ENCODE measurements around the gene FAM200A.
"Not testable (repeated sequence)": the region's sequence is repeated elsewhere in the genome, so short reads cannot be mapped to it uniquely, and the experiment has no call there.

The FAM200A gene

GRCh38 chr7:99580778-99581332, 28.9 kb upstream of the FAM200A start:
- H3K4me1 ChIP-seq (ENCODE audit: control insufficient read depth, insufficient read depth, low read length); H3K27ac ChIP-seq (ENCODE audit: extremely low read depth, low read depth, low read length); H3K9me3 ChIP-seq (ENCODE audit: control insufficient read depth, insufficient read depth, low read depth, low read length); H3K4me3 ChIP-seq (ENCODE audit: low read depth, low read length); H3K36me3 ChIP-seq (ENCODE audit: control insufficient read depth in 2 of 2, insufficient read depth in 1 of 2, low read length in 2 of 2): not testable (repeated sequence)
- CTCF ChIA-PET, result interaction anchor here (0.7 to 1.1 kb wide), 4 partner anchors 55 to 1702 kb away, joined by 3 to 5 read pairs (median 4); no protein-coding TSS in a partner anchor
- POLR2A ChIA-PET, result interaction anchor here (1.0 kb wide), 1 partner anchor 23 kb away, joined by 5 read pairs; the partner anchor contains the start of gene ZNF655
- peak; percentile 36; the same call in 1 of the 2 replicates for TF ChIP-seq ZFP3 (tag by site-specific recombination; IDR thresholded peaks at IDR 0.05; ENCODE audit: low read depth)
- peak; percentile 71 for TF ChIP-seq ZNF664 (tag by site-specific recombination; IDR thresholded peaks at IDR 0.05)
- TF ChIP-seq, protein P1, sequence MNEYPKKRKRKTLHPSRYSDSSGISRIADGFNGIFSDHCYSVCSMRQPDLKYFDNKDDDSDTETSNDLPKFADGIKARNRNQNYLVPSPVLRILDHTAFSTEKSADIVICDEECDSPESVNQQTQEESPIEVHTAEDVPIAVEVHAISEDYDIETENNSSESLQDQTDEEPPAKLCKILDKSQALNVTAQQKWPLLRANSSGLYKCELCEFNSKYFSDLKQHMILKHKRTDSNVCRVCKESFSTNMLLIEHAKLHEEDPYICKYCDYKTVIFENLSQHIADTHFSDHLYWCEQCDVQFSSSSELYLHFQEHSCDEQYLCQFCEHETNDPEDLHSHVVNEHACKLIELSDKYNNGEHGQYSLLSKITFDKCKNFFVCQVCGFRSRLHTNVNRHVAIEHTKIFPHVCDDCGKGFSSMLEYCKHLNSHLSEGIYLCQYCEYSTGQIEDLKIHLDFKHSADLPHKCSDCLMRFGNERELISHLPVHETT (tag by site-specific recombination; IDR thresholded peaks at IDR 0.05), result peak; percentile 27; the same call in 1 of the 2 replicates
- TF ChIP-seq OVOL3 (tag by site-specific recombination; IDR thresholded peaks at IDR 0.05), result peak; percentile 40; the same call in 1 of the 2 replicates
- peak; percentile 53; the same call in 1 of the 2 replicates for TF ChIP-seq ZNF433 (tag by site-specific recombination; IDR thresholded peaks at IDR 0.05; ENCODE audit: low read depth)
- 0 out of 2 replicates have a peak, but pooled peaks have one; percentile 33 for TF ChIP-seq ZFP37 (tag by site-specific recombination; IDR thresholded peaks at IDR 0.05)
- peak; percentile 73 for TF ChIP-seq ZBTB8A (tag by site-specific recombination; IDR thresholded peaks at IDR 0.05)
- peak; percentile 67 for TF ChIP-seq ZNF629 (tag by site-specific recombination; IDR thresholded peaks at IDR 0.05)
- TF ChIP-seq, protein P2, sequence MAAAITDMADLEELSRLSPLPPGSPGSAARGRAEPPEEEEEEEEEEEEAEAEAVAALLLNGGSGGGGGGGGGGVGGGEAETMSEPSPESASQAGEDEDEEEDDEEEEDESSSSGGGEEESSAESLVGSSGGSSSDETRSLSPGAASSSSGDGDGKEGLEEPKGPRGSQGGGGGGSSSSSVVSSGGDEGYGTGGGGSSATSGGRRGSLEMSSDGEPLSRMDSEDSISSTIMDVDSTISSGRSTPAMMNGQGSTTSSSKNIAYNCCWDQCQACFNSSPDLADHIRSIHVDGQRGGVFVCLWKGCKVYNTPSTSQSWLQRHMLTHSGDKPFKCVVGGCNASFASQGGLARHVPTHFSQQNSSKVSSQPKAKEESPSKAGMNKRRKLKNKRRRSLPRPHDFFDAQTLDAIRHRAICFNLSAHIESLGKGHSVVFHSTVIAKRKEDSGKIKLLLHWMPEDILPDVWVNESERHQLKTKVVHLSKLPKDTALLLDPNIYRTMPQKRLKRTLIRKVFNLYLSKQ (tag by site-specific recombination; IDR thresholded peaks at IDR 0.05; ENCODE audit: borderline replicate concordance), result peak; percentile 61; the same call in 1 of the 2 replicates
- peak; percentile 56 for TF ChIP-seq ZNF654 (tag by site-specific recombination; IDR thresholded peaks at IDR 0.05; ENCODE audit: low read depth)
- TF ChIP-seq ZNF558 (tag by site-specific recombination; IDR thresholded peaks at IDR 0.05), result peak; percentile 83
- TF ChIP-seq ZNF366 (tag by site-specific recombination; conservative IDR thresholded peaks at IDR 0.05), result peak; percentile 92
- TF ChIP-seq ZNF560 (tag by site-specific recombination; IDR thresholded peaks at IDR 0.05; ENCODE audit: borderline replicate concordance), result peak; percentile 84
- TF ChIP-seq ZNF529 (tag by site-specific recombination; IDR thresholded peaks at IDR 0.05; ENCODE audit: insufficient replicate concordance), result peak; percentile 64
- TF ChIP-seq, protein P3, sequence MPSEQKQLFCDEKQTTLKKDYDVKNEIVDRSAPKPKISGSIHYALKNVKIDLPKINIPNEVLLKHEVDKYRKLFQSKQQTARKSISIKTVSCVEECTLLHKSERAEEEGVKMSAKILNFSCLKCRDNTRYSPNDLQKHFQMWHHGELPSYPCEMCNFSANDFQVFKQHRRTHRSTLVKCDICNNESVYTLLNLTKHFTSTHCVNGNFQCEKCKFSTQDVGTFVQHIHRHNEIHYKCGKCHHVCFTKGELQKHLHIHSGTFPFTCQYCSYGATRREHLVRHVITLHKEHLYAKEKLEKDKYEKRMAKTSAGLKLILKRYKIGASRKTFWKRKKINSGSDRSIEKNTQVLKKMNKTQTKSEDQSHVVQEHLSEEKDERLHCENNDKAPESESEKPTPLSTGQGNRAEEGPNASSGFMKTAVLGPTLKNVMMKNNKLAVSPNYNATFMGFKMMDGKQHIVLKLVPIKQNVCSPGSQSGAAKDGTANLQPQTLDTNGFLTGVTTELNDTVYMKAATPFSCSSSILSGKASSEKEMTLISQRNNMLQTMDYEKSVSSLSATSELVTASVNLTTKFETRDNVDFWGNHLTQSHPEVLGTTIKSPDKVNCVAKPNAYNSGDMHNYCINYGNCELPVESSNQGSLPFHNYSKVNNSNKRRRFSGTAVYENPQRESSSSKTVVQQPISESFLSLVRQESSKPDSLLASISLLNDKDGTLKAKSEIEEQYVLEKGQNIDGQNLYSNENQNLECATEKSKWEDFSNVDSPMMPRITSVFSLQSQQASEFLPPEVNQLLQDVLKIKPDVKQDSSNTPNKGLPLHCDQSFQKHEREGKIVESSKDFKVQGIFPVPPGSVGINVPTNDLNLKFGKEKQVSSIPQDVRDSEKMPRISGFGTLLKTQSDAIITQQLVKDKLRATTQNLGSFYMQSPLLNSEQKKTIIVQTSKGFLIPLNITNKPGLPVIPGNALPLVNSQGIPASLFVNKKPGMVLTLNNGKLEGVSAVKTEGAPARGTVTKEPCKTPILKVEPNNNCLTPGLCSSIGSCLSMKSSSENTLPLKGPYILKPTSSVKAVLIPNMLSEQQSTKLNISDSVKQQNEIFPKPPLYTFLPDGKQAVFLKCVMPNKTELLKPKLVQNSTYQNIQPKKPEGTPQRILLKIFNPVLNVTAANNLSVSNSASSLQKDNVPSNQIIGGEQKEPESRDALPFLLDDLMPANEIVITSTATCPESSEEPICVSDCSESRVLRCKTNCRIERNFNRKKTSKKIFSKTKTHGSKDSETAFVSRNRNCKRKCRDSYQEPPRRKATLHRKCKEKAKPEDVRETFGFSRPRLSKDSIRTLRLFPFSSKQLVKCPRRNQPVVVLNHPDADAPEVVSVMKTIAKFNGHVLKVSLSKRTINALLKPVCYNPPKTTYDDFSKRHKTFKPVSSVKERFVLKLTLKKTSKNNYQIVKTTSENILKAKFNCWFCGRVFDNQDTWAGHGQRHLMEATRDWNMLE (tag by site-specific recombination; conservative IDR thresholded peaks at IDR 0.05; ENCODE audit: low read depth), result peak; percentile 94
- TF ChIP-seq ZNF510 (tag by site-specific recombination; IDR thresholded peaks at IDR 0.05; ENCODE audit: insufficient replicate concordance), result peak; percentile 45
- 0 out of 2 replicates have a peak, but pooled peaks have one; percentile 37 for TF ChIP-seq KLF7 (tag by site-specific recombination; IDR thresholded peaks at IDR 0.05; ENCODE audit: borderline replicate concordance)
- TF ChIP-seq ZNF292 (tag by site-specific recombination; IDR thresholded peaks at IDR 0.05; ENCODE audit: borderline replicate concordance, low read depth), result peak; percentile 81; the same call in 1 of the 2 replicates
- 0 out of 2 replicates have a peak, but pooled peaks have one; percentile 24 for TF ChIP-seq GFI1B (tag by site-specific recombination; IDR thresholded peaks at IDR 0.05)
- TF ChIP-seq ZNF223 (tag by site-specific recombination; IDR thresholded peaks at IDR 0.05), result peak; percentile 62; the same call in 1 of the 2 replicates
- TF ChIP-seq, protein P4, sequence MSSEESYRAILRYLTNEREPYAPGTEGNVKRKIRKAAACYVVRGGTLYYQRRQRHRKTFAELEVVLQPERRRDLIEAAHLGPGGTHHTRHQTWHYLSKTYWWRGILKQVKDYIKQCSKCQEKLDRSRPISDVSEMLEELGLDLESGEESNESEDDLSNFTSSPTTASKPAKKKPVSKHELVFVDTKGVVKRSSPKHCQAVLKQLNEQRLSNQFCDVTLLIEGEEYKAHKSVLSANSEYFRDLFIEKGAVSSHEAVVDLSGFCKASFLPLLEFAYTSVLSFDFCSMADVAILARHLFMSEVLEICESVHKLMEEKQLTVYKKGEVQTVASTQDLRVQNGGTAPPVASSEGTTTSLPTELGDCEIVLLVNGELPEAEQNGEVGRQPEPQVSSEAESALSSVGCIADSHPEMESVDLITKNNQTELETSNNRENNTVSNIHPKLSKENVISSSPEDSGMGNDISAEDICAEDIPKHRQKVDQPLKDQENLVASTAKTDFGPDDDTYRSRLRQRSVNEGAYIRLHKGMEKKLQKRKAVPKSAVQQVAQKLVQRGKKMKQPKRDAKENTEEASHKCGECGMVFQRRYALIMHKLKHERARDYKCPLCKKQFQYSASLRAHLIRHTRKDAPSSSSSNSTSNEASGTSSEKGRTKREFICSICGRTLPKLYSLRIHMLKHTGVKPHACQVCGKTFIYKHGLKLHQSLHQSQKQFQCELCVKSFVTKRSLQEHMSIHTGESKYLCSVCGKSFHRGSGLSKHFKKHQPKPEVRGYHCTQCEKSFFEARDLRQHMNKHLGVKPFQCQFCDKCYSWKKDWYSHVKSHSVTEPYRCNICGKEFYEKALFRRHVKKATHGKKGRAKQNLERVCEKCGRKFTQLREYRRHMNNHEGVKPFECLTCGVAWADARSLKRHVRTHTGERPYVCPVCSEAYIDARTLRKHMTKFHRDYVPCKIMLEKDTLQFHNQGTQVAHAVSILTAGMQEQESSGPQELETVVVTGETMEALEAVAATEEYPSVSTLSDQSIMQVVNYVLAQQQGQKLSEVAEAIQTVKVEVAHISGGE (tag by site-specific recombination; conservative IDR thresholded peaks at IDR 0.05; ENCODE audit: low read depth), result peak; percentile 78
- TF ChIP-seq ZBTB21 (tag by site-specific recombination; IDR thresholded peaks at IDR 0.05), result peak; percentile 53; the same call in 1 of the 2 replicates
- TF ChIP-seq ZNF19 (tag by site-specific recombination; IDR thresholded peaks at IDR 0.05; ENCODE audit: low read depth), result peak; percentile 57; the same call in 1 of the 2 replicates
- peak; percentile 78 for TF ChIP-seq ZNF623 (tag by site-specific recombination; IDR thresholded peaks at IDR 0.05)
- TF ChIP-seq ZNF140 (tag by site-specific recombination; IDR thresholded peaks at IDR 0.05), result peak; percentile 81
- peak; percentile 70; the same call in 1 of the 2 replicates for TF ChIP-seq ZNF202 (tag by site-specific recombination; IDR thresholded peaks at IDR 0.05; ENCODE audit: borderline replicate concordance)
